DMS53 (cell line): ENCODE data around the gene MAP3K14.

Source experiments
- DNase-seq: peaks from one replicate; lab custom pipeline; 2025; lab: John Stamatoyannopoulos, UW

MAP3K14 gene

GRCh38 chr17:45300060-45300751 lies 16.6 kb downstream of the MAP3K14 start:
- DNase-seq, result no peak

GRCh38 chr17:45299361-45299760 lies 17.5 kb downstream of the MAP3K14 start:
- DNase-seq, result no peak

- no peak for DNase-seq
Observed at GRCh38 chr17:45298546-45299285, 18.1 kb downstream of the MAP3K14 start.

GRCh38 chr17:45296833-45297124 lies 20.0 kb downstream of the MAP3K14 start:
- no peak for DNase-seq

GRCh38 chr17:45296003-45296832 lies 20.6 kb downstream of the MAP3K14 start:
- no peak for DNase-seq

- DNase-seq, result peak; percentile 34
Observed at GRCh38 chr17:45294506-45294905, 22.3 kb downstream of the MAP3K14 start.

- peak; percentile 93 for DNase-seq
Observed at GRCh38 chr17:45293413-45294211, 23.2 kb downstream of the MAP3K14 start.

- no peak for DNase-seq
Observed at GRCh38 chr17:45292696-45293412, 24.0 kb downstream of the MAP3K14 start.

- DNase-seq, result no peak
Observed at GRCh38 chr17:45291171-45291805, 25.5 kb downstream of the MAP3K14 start.

- no peak for DNase-seq
Observed at GRCh38 chr17:45290269-45290765, 26.5 kb downstream of the MAP3K14 start.

GRCh38 chr17:45289301-45290268 lies 27.2 kb downstream of the MAP3K14 start:
- DNase-seq, result no peak

- DNase-seq, result no peak
Observed at GRCh38 chr17:45288825-45289224, 28.0 kb downstream of the MAP3K14 start.

- DNase-seq, result peak; percentile 20
Observed at GRCh38 chr17:45287526-45288500, 29.0 kb downstream of the MAP3K14 start.

- DNase-seq, result no peak
Observed at GRCh38 chr17:45286286-45286685, 30.5 kb downstream of the MAP3K14 start.

GRCh38 chr17:45284176-45285140 lies 32.4 kb downstream of the MAP3K14 start:
- peak; percentile 54 for DNase-seq

GRCh38 chr17:45283711-45284110 lies 33.1 kb downstream of the MAP3K14 start:
- DNase-seq, result no peak
